Astrocyte (in vitro differentiated cells and primary cell): ENCODE data around the gene FAM13C.

Experiments used
- CTCF ChIP-seq: IDR thresholded peaks from 2 replicates; pipeline ENCODE4 v1.5.1; 2011; ENCODE audit warnings: low read depth, mild to moderate bottlenecking, inconsistent platforms, low read length, moderate library complexity; ENCODE audit not compliant: insufficient read depth
- EZH2 ChIP-seq: IDR thresholded peaks from 2 replicates; pipeline ENCODE4 v1.6.1; 2012; ENCODE audit warnings: mild to moderate bottlenecking, low read length, inconsistent platforms; ENCODE audit not compliant: insufficient read depth

GRCh38 chr10:59214160-59214559 lies 148.2 kb downstream of the FAM13C start:
- TF ChIP-seq CTCF: no peak
- TF ChIP-seq EZH2: no peak
